IMR-90 (cell line): ENCODE results near the gene RNF223. TPM values are rescaled to one million over a fixed set of nuclear protein-coding genes. Genes with fewer than 3 reads are reported as not detected.

Source experiments
- ATAC-seq: fragments of 200-7000 bp; cut with Tn5 transposase; 2 replicates; pipeline ENCODE4 v1.9.1; 2020; ENCODE audit warnings: low read depth, mild to moderate bottlenecking, moderate library complexity
- BruUV-seq: library from RNA; stranded (reverse); fragments of 400-500 nt; replicated peaks from 2 replicates; lab custom pipeline; 2021; lab: Mats Ljungman, UMichigan
- CTCF ChIA-PET: fragments of 300-600 bp; formaldehyde crosslinking; extraction: SDS; loops from one replicate; lab custom pipeline; 2021; ENCODE audit warnings: antibody characterized with exemption; lab: Yijun Ruan, JAX
- POLR2A ChIA-PET: fragments of 300-600 bp; sonication (Branson Sonifier 250); formaldehyde crosslinking; loops from one replicate; lab custom pipeline; 2022; ENCODE audit warnings: antibody characterized with exemption; ENCODE audit not compliant: unreplicated experiment; lab: Charles Lee
- DNase-seq: peaks from one replicate; pipeline ENCODE4 v3.0.0; 2013
- H2AFZ ChIP-seq: replicated peaks from 2 replicates; pipeline ENCODE3; 2013; ENCODE audit warnings: low read length, mild to moderate bottlenecking; ENCODE audit not compliant: poor library complexity
- H2AK5ac ChIP-seq: 2 replicates; pipeline ENCODE4 v1.6.1; 2013; ENCODE audit warnings: low read depth, low read length, inconsistent platforms
- H2AK9ac ChIP-seq: replicated peaks from 2 replicates; pipeline ENCODE3; 2013; ENCODE audit warnings: mild to moderate bottlenecking, low read depth, low read length, moderate library complexity; ENCODE audit not compliant: poor library complexity
- H2BK120ac ChIP-seq: 2 replicates; pipeline ENCODE4 v1.6.1; 2013; ENCODE audit warnings: low read depth, low read length, inconsistent platforms
- H2BK15ac ChIP-seq: 3 replicates; pipeline ENCODE4 v1.6.1; 2013; ENCODE audit warnings: low read depth, low read length, inconsistent platforms
- H2BK20ac ChIP-seq: 2 replicates; pipeline ENCODE4 v1.6.1; 2013; ENCODE audit warnings: low read depth, mild to moderate bottlenecking, inconsistent platforms, low read length, moderate library complexity
- H2BK5ac ChIP-seq: 2 replicates; pipeline ENCODE4 v1.6.1; 2013; ENCODE audit warnings: mild to moderate bottlenecking, low read depth, low read length, inconsistent platforms; ENCODE audit not compliant: poor library complexity, severe bottlenecking
- H3K14ac ChIP-seq: replicated peaks from 2 replicates; pipeline ENCODE4 v1.6.1; 2013; ENCODE audit warnings: low read depth, low read length, inconsistent platforms
- H3K18ac ChIP-seq: 2 replicates; pipeline ENCODE4 v1.6.1; 2013; ENCODE audit warnings: low read depth, low read length, control low read depth
- H3K23ac ChIP-seq: 2 replicates; pipeline ENCODE4 v1.6.1; 2013; ENCODE audit warnings: low read depth, low read length, inconsistent platforms
- H3K27ac ChIP-seq: 2 replicates; pipeline ENCODE4 v1.5.1; 2013; ENCODE audit warnings: mild to moderate bottlenecking, control low read depth, low read length; ENCODE audit not compliant: insufficient read depth
- H3K27me3 ChIP-seq: 2 replicates; pipeline ENCODE4 v1.6.1; 2013; ENCODE audit warnings: low read length; ENCODE audit not compliant: control insufficient read depth, insufficient read depth
- H3K36me3 ChIP-seq: 2 replicates; pipeline ENCODE4 v1.6.1; 2013; ENCODE audit warnings: low read length, mixed read lengths; ENCODE audit not compliant: control insufficient read depth, insufficient read depth
- H3K4ac ChIP-seq: 2 replicates; pipeline ENCODE4 v1.6.1; 2013; ENCODE audit warnings: low read depth, low read length, inconsistent platforms
- H3K4me1 ChIP-seq: 2 replicates; pipeline ENCODE4 v1.6.1; 2013; ENCODE audit warnings: low read length, mixed read lengths; ENCODE audit not compliant: control insufficient read depth, insufficient read depth
- H3K4me2 ChIP-seq: 2 replicates; pipeline ENCODE4 v1.6.1; 2013; ENCODE audit warnings: low read depth, mild to moderate bottlenecking, control low read depth, low read length, moderate library complexity
- H3K4me3 ChIP-seq: 2 replicates; pipeline ENCODE4 v1.5.1; 2013; ENCODE audit warnings: low read depth, mild to moderate bottlenecking, control low read depth, low read length, moderate library complexity; ENCODE audit not compliant: insufficient read depth
- H3K56ac ChIP-seq: 2 replicates; pipeline ENCODE4 v1.6.1; 2013; ENCODE audit warnings: low read length, inconsistent platforms; ENCODE audit not compliant: insufficient read depth; ENCODE audit errors: extremely low read depth
- H3K79me1 ChIP-seq, 2 experiments: 2 replicates each; pipeline ENCODE4 v1.6.1; 2013; ENCODE audit warnings: low read length in 2 of 2, inconsistent platforms in 1 of 2, low read depth in 1 of 2
- H3K9ac ChIP-seq: 2 replicates; pipeline ENCODE4 v1.6.1; 2013; ENCODE audit warnings: low read depth, low read length, control low read depth
- H3K9me1 ChIP-seq: 2 replicates; pipeline ENCODE4 v1.6.1; 2013; ENCODE audit warnings: low read length, inconsistent platforms; ENCODE audit not compliant: insufficient read depth
- H3K9me3 ChIP-seq: 2 replicates; pipeline ENCODE4 v1.6.1; 2013; ENCODE audit warnings: low read length; ENCODE audit not compliant: control insufficient read depth, insufficient read depth
- H4K20me1 ChIP-seq: 2 replicates; pipeline ENCODE4 v1.6.1; 2013; ENCODE audit warnings: low read length, inconsistent platforms; ENCODE audit not compliant: insufficient read depth
- H4K5ac ChIP-seq: 2 replicates; pipeline ENCODE4 v1.6.1; 2013; ENCODE audit warnings: mild to moderate bottlenecking, low read depth, low read length, control low read depth
- H4K8ac ChIP-seq, 2 experiments: 2 replicates each; pipeline ENCODE4 v1.6.1; 2013; ENCODE audit warnings: low read depth in 2 of 2, low read length in 2 of 2, control low read depth in 1 of 2, inconsistent platforms in 1 of 2
- H4K91ac ChIP-seq: 2 replicates; pipeline ENCODE4 v1.6.1; 2013; ENCODE audit warnings: low read depth, low read length, inconsistent platforms; ENCODE audit not compliant: insufficient read depth
- BHLHE40 ChIP-seq: fragments of 150-350 bp; IDR thresholded peaks from 2 replicates; pipeline ENCODE4 v1.6.1; 2016; ENCODE audit warnings: mild to moderate bottlenecking, low read depth, low read length
- CHD1 ChIP-seq: IDR thresholded peaks from 2 replicates; pipeline ENCODE4 v1.6.1; 2012; ENCODE audit warnings: low read depth, low read length, improper control_type of control experiment
- MAFK ChIP-seq: IDR thresholded peaks from 2 replicates; pipeline ENCODE4 v1.6.1; 2012; ENCODE audit warnings: low read depth, low read length, improper control_type of control experiment
- MAZ ChIP-seq: IDR thresholded peaks from 2 replicates; pipeline ENCODE4 v1.6.1; 2012; ENCODE audit warnings: low read depth, mild to moderate bottlenecking, low read length, improper control_type of control experiment, moderate library complexity, borderline replicate concordance
- MXI1 ChIP-seq: IDR thresholded peaks from 2 replicates; pipeline ENCODE4 v1.6.1; 2012; ENCODE audit warnings: low read depth, mild to moderate bottlenecking, low read length, moderate library complexity, borderline replicate concordance
- NFE2L2 ChIP-seq: fragments of 150-350 bp; IDR thresholded peaks from 2 replicates; pipeline ENCODE4 v1.6.1; 2016; ENCODE audit warnings: low read depth, mild to moderate bottlenecking, low read length
- POLR2A ChIP-seq: IDR thresholded peaks from 2 replicates; pipeline ENCODE4 v1.6.1; 2012; ENCODE audit warnings: mild to moderate bottlenecking, low read depth, low read length
- RAD21 ChIP-seq: IDR thresholded peaks from 2 replicates; pipeline ENCODE4 v1.6.1; 2012; ENCODE audit warnings: low read length, improper control_type of control experiment
- RCOR1 ChIP-seq: IDR thresholded peaks from 2 replicates; pipeline ENCODE4 v1.6.1; 2012; ENCODE audit warnings: mild to moderate bottlenecking, low read length, improper control_type of control experiment; ENCODE audit not compliant: insufficient replicate concordance
- RFX5 ChIP-seq: IDR thresholded peaks from 2 replicates; pipeline ENCODE4 v1.8.0; 2012; ENCODE audit warnings: low read depth, mild to moderate bottlenecking, low read length, moderate library complexity
- SMC3 ChIP-seq: fragments of 150-350 bp; IDR thresholded peaks from 2 replicates; pipeline ENCODE4 v1.6.1; 2016; ENCODE audit warnings: low read depth, mild to moderate bottlenecking, antibody characterized with exemption, low read length, moderate library complexity
- WGBS, 2 experiments: methylation state at CpG; one replicate each; pipeline versions ENCODE4 v1.1.5 to v1.1.7; 2013; ENCODE audit warnings: missing lambda C conversion rate in 2 of 2; ENCODE audit not compliant: insufficient read length in 1 of 2; ENCODE audit errors: extremely low coverage in 2 of 2; 5-methylcytosine and 5-hydroxymethylcytosine counted together
- dilution Hi-C: fragments of 300-500 bp; cut with HindIII; formaldehyde crosslinking; loops from one replicate; pipeline ENCODE4 v1.14.3; 2018; ENCODE audit warnings: low sequenced_read_pairs; ENCODE audit not compliant: unreplicated experiment
- in situ Hi-C: fragments of 300-500 bp; cut with MboI; formaldehyde crosslinking; loops from 3 replicates; pipeline ENCODE4 v1.14.3; 2019; ENCODE audit warnings: low sequenced_read_pairs, inconsistent platforms, mixed read lengths
- intact Hi-C: fragments of 100-400 bp; cut with micrococcal nuclease; formaldehyde crosslinking; loops from 2 replicates; pipeline ENCODE4 v1.10.0; 2022
- polyA plus RNA-seq, 3 experiments: library from polyadenylated mRNA; depleted of rRNA; stranded (reverse); fragments of >200 nt; gene quantifications; 2 replicates each; pipeline ENCODE4 v1.2.3, GENCODE V29; 2012; ENCODE audit warnings: low replicate concordance in 1 of 3
- total RNA-seq: library from RNA; depleted of rRNA; stranded (reverse); fragments of >200 nt; gene quantifications from 2 replicates; pipeline ENCODE4 v1.2.3, GENCODE V29; 2012
- TF ChIP-seq, protein P1 (sequence below): conservative IDR thresholded peaks from 2 replicates; pipeline ENCODE4 v1.5.1; 2012; ENCODE audit warnings: mild to moderate bottlenecking, low read depth, low read length, improper control_type of control experiment
- TF ChIP-seq, protein P2 (sequence below): fragments of 150-350 bp; IDR thresholded peaks from 2 replicates; pipeline ENCODE4 v1.6.1; 2016; ENCODE audit warnings: low read depth, mild to moderate bottlenecking, low read length, moderate library complexity, borderline replicate concordance
- TF ChIP-seq, protein P3 (sequence below): fragments of 150-350 bp; IDR thresholded peaks from 2 replicates; pipeline ENCODE4 v1.6.1; 2017; ENCODE audit warnings: mild to moderate bottlenecking, antibody characterized with exemption, low read length, low read depth

The RNF223 gene
- total and polyA plus RNA-seq, 2 of the 4 experiments (the other 2 are of a cell fraction), result not detected

DNA sequence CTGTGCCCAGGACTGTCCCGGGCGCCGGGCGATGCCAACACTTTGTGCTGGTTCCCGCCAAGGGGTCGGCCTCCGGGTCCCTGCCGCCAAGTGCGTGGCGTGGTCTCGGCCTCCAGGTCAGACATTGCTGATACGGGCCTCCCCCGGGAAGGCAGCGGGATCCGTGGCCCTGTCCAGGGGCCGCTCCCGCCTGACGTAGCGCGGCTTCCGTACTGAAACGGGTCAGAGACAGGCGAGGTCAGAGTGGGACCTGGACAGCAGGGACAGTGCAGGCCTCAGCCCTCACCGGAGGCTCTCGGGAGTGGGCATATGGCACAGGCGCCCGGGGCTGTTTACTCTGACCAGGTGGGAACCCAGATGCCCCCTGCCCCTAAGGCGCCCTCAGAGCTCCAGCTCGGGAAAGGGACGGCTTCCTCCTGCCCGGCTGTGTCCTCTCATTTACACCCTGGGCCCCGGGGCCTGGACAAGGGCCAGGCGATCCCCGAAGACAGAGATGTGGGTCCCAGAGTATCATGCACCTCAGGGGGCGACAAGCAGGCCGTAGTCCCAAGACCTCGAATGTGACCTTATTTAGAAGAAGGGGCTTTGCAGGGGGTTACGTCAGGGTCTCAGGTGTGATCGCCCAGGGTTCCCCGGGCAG, 8.8 kb upstream of the RNF223 start:
- Histone ChIP-seq H4K91ac (no peak overlapping the region), H3K9me1 (no peaks in the 10 kb centered on the region), H3K27me3 (no peaks in the 10 kb centered on the region), H3K23ac (no peak overlapping the region), H4K8ac (no peak overlapping the region), H3K4me2 (no peak overlapping the region), H3K9me3 (no peaks in the 10 kb centered on the region), H3K56ac (no peak overlapping the region), H4K20me1 (peaks cover 3% of the 10 kb centered on the region), H2AFZ (no peak overlapping the region), H3K36me3 (peaks cover 4% of the 10 kb centered on the region), H3K14ac (no peak overlapping the region), H3K79me1 (no peaks in the 10 kb centered on the region), H3K4me1 (peaks cover 11% of the 10 kb centered on the region), H2BK5ac (no peak overlapping the region), H3K18ac (no peak overlapping the region), H3K4ac (no peak overlapping the region), H3K4me3 (no peak overlapping the region), H3K27ac (no peak overlapping the region), H2BK120ac (no peak overlapping the region), H3K9ac (no peak overlapping the region), H2BK15ac (no peak overlapping the region), H2AK5ac (no peak overlapping the region), H4K5ac (no peak overlapping the region), H2AK9ac (no peak overlapping the region), H2BK20ac (no peak overlapping the region)
- TF ChIP-seq BHLHE40, result no peak
- TF ChIP-seq, protein P1, sequence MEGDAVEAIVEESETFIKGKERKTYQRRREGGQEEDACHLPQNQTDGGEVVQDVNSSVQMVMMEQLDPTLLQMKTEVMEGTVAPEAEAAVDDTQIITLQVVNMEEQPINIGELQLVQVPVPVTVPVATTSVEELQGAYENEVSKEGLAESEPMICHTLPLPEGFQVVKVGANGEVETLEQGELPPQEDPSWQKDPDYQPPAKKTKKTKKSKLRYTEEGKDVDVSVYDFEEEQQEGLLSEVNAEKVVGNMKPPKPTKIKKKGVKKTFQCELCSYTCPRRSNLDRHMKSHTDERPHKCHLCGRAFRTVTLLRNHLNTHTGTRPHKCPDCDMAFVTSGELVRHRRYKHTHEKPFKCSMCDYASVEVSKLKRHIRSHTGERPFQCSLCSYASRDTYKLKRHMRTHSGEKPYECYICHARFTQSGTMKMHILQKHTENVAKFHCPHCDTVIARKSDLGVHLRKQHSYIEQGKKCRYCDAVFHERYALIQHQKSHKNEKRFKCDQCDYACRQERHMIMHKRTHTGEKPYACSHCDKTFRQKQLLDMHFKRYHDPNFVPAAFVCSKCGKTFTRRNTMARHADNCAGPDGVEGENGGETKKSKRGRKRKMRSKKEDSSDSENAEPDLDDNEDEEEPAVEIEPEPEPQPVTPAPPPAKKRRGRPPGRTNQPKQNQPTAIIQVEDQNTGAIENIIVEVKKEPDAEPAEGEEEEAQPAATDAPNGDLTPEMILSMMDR, result no peak
- TF ChIP-seq MAFK, result no peak
- TF ChIP-seq RAD21, result no peak
- no peak for TF ChIP-seq NFE2L2
- no peak for TF ChIP-seq RFX5
- no peak for TF ChIP-seq POLR2A
- TF ChIP-seq, protein P2, sequence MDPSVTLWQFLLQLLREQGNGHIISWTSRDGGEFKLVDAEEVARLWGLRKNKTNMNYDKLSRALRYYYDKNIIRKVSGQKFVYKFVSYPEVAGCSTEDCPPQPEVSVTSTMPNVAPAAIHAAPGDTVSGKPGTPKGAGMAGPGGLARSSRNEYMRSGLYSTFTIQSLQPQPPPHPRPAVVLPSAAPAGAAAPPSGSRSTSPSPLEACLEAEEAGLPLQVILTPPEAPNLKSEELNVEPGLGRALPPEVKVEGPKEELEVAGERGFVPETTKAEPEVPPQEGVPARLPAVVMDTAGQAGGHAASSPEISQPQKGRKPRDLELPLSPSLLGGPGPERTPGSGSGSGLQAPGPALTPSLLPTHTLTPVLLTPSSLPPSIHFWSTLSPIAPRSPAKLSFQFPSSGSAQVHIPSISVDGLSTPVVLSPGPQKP, result no peak
- no peak for TF ChIP-seq CHD1
- TF ChIP-seq SMC3, result no peak
- TF ChIP-seq RCOR1, result no peak
- no peak for TF ChIP-seq MXI1
- TF ChIP-seq, protein P3, sequence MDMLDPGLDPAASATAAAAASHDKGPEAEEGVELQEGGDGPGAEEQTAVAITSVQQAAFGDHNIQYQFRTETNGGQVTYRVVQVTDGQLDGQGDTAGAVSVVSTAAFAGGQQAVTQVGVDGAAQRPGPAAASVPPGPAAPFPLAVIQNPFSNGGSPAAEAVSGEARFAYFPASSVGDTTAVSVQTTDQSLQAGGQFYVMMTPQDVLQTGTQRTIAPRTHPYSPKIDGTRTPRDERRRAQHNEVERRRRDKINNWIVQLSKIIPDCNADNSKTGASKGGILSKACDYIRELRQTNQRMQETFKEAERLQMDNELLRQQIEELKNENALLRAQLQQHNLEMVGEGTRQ, result no peak
- TF ChIP-seq MAZ, result no peak
- in situ Hi-C loops, result no loop called here
- BruUV-seq, result no TSS peak
- intact Hi-C loops, result no loop called here
- ATAC-seq (no peak), DNase-seq (no peak)
- POLR2A ChIA-PET, result no interaction called here
- 91% methylated on average over 36 of the region's 40 CpGs; no CpG with 5 or more reads in 1 of the 2 experiments for WGBS, 2 experiments
- CTCF ChIA-PET, result no interaction called here
- dilution Hi-C loops, result no loop called here
